AG09309 (cell line): Measurements from ENCODE around the gene MMP24.
A peak's percentile ranks its signal among the peaks of the same experiment; 100 is the strongest.

Source experiments
- DNase-seq: peaks from one replicate; pipeline ENCODE4 v3.0.0-alpha.2; 2010; ENCODE audit warnings: low read depth
- H3K4me3 ChIP-seq: 2 replicates; pipeline ENCODE4 v1.5.1; 2011; ENCODE audit warnings: mild to moderate bottlenecking, low read depth, low read length, moderate library complexity; ENCODE audit not compliant: control insufficient read depth
- TF ChIP-seq, protein P1 (sequence below): IDR thresholded peaks from 2 replicates; pipeline ENCODE4 v1.5.1; 2011; ENCODE audit warnings: mild to moderate bottlenecking, low read depth, low read length, inconsistent platforms; ENCODE audit not compliant: insufficient read depth, control insufficient read depth; ENCODE audit errors: missing control alignments

The MMP24 gene

DNA sequence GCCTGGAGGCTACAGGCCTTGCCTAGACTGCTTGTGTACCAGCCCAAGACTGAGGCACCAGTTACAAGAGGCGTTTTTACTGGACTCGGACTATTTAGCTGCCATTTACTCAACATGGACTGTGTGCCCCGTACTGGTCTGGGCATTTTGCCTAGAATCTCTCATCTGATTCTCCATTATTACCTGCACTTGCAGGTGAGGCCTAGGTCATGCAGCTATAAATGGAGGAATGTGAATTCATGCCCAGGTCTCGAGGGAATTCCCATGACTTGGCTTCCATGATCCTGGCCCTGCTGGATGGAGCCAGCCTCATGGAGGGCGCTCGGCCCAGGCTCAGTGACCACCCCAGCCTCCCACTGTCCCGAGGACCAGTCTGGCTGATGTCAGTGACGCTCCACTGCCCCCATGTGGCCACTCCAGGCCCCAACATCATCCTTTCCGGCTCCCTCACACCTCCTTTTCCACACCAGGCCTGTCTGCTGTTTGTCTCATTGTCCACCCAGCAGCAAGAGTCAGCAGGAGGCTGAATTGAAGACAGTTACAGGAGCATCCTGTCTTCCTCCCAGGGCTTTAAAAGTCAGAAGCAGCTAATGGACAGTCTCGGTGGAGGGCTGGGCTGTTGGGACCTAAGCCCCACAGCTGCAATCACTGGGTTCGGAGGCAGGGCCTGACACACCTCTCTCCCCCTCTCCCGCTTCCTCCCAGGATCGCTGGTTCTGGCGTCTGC is 42.7 kb downstream of the MMP24 start:
- no peak overlapping the region for H3K4me3 ChIP-seq
- DNase-seq, result no peak
- TF ChIP-seq, protein P1, sequence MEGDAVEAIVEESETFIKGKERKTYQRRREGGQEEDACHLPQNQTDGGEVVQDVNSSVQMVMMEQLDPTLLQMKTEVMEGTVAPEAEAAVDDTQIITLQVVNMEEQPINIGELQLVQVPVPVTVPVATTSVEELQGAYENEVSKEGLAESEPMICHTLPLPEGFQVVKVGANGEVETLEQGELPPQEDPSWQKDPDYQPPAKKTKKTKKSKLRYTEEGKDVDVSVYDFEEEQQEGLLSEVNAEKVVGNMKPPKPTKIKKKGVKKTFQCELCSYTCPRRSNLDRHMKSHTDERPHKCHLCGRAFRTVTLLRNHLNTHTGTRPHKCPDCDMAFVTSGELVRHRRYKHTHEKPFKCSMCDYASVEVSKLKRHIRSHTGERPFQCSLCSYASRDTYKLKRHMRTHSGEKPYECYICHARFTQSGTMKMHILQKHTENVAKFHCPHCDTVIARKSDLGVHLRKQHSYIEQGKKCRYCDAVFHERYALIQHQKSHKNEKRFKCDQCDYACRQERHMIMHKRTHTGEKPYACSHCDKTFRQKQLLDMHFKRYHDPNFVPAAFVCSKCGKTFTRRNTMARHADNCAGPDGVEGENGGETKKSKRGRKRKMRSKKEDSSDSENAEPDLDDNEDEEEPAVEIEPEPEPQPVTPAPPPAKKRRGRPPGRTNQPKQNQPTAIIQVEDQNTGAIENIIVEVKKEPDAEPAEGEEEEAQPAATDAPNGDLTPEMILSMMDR, result peak; percentile 89

DNA sequence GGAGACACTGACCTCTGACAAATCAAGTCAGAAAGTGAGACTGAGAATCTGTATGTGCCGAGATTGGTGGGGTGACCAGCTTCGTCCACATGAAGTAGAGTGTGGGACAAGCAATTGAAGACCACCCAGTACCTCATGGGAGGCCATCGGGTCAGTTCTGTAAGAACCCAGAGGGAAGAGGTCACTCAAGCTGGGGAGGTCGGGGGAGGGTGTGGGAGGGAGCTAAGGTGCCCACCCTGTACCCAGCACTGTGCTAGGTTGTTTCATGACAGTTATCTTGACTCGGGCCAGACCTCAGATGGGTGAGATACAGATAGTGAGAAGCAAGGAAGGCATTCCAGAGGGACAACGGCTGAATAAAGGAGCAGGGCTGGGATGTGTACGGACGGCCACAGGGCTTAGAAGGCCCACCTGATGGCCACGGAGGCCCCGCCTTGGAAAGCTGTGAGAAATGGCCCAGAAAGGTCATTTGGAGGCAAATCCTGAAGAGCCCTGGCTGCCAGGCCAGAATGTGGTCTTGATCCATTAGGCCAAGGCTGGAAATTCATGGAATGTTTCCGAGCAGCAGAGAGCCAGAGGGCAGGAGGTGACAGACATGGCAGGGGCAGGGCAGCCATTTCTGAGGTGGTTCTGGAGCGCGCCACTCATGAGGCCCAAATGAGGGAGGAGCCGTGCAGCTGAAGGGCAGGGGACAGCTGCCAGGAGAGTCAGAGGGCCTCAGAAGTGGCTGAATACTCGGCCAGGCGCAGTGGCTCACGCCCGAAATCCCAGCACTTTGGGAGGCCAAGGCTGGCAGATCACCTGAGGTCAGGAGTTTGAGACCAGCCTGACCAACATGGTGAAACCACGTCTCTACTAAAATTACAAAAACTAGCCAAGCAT is 43.8 kb downstream of the MMP24 start:
- DNase-seq, result no peak
- no peak overlapping the region for H3K4me3 ChIP-seq
- TF ChIP-seq, protein P1, result no peak

DNA sequence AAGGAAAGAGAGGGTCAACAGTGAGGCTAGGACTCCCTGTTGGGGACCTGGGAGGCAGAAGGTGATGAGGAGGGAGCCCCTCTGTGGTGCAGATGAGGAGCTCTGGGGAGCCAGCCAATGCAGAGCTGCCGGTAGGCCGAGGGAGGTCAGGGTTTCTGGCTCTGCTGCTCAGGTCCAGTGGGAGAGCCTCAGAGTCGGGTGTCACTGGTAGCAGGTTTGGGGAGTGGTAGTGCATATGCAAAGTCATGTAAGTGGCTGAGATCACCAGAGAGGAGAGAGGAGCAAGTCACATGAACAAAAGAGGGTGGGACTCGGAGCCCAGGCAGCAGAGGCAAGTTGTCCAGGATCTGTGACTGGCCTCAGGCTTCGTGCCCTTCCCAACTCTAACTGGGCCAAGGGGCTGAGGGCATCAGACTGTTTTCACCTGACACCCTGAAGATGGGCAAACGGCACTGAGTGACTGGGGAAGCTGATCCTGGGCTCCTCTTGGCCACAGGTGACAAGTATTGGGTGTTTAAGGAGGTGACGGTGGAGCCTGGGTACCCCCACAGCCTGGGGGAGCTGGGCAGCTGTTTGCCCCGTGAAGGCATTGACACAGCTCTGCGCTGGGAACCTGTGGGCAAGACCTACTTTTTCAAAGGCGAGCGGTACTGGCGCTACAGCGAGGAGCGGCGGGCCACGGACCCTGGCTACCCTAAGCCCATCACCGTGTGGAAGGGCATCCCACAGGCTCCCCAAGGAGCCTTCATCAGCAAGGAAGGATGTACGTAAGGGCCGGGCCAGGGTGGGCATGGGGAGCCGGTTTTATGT is 44.8 kb downstream of the MMP24 start:
- TF ChIP-seq, protein P1, result no peak
- no peak for DNase-seq
- no peak overlapping the region for H3K4me3 ChIP-seq

DNA sequence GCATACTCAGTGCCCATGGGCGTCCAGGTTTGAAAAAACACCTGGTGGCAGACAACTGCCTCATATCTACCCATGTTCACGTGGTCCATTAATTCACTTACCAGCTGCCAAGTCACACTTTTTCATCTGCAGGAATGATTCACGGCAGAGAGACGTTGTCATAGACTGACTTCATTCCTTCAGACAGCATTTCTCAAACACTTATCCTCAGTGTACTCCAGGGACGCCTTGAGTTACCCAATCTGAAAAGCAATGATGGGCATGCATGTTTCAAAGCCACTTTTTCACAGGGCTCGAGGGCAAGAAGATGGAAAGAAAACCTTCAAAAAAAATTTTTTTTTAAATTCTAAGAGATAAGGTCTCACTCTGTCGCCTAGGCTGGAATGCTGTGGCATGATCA is 45.4 kb downstream of the MMP24 start:
- H3K4me3 ChIP-seq, result no peak overlapping the region
- DNase-seq, result no peak

DNA sequence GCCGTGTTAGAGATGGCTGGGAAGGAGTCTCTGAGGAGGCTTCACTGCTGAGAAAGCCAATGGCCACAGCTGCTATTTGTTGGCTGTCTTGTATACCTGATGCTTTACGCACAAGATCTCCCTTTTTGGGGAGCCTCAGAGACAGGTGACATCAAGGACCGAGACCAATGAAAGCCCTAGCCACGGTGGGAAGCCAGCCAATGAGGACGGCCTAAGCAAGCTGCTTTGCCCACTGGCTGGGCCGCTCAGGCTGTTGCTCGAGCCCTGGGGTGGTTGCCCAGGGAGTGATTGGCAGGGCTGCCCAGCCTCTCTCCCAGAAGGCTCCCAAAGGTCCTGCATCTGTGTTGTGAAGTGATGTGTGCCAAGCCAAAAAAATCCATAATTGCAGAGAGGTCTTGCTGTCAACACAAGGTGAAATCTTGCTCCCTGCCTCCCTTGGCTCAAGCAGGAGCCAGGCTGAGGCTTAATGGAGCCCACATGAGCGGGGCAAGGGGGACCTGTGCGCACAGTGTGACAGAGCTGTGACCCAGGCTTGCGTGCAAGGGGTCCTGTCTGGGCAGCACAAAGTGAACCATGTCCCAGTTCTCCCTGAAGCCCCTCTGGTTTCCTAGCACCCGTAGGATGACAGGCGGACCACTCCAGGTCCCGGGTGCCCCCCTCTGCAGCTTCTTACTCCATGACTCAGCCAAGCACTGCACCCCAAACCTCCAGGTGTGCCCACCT is 47.1 kb downstream of the MMP24 start:
- TF ChIP-seq, protein P1, result no peak
- no peak overlapping the region for H3K4me3 ChIP-seq
- no peak for DNase-seq

More for the DNA sequence above, 45.4 kb downstream of the MMP24 start:
- TF ChIP-seq, protein P1, result no peak
